NT2/D1 (cell line): ENCODE results near the gene USB1.
"Not testable (repeated sequence)": the region's sequence is repeated elsewhere in the genome, so short reads cannot be mapped to it uniquely, and the experiment has no call there.

Experiments
- DNase-seq: peaks from one replicate; pipeline ENCODE4 v3.0.0-alpha.2; 2011; ENCODE audit warnings: low read depth, low spot score
- H3K27me3 ChIP-seq: 2 replicates; pipeline ENCODE4 v1.6.0; 2011; ENCODE audit warnings: mild to moderate bottlenecking; ENCODE audit not compliant: insufficient read length, insufficient read depth
- H3K36me3 ChIP-seq: 2 replicates; pipeline ENCODE4 v1.6.1; 2011; ENCODE audit warnings: mild to moderate bottlenecking, low read length, mixed read lengths; ENCODE audit not compliant: insufficient read depth, insufficient read length
- H3K4me1 ChIP-seq: 2 replicates; pipeline ENCODE4 v1.5.1; 2011; ENCODE audit not compliant: insufficient read depth, insufficient read length
- H3K4me3 ChIP-seq: 2 replicates; pipeline ENCODE4 v1.5.1; 2011; ENCODE audit warnings: low read depth; ENCODE audit not compliant: insufficient read length
- H3K9ac ChIP-seq: 2 replicates; pipeline ENCODE4 v1.6.0; 2011; ENCODE audit warnings: low read depth; ENCODE audit not compliant: insufficient read length
- H3K9me3 ChIP-seq: 2 replicates; pipeline ENCODE4 v1.5.1; 2011; ENCODE audit warnings: mild to moderate bottlenecking, low read length; ENCODE audit not compliant: insufficient read depth
- SUZ12 ChIP-seq: IDR thresholded peaks from 2 replicates; pipeline ENCODE4 v1.6.1; 2011; ENCODE audit not compliant: insufficient read length, insufficient read depth; ENCODE audit errors: extremely low read depth
- YY1 ChIP-seq: IDR thresholded peaks from 2 replicates; pipeline ENCODE4 v1.6.1; 2011; ENCODE audit not compliant: insufficient read length, insufficient read depth
- ZNF274 ChIP-seq: IDR thresholded peaks from 2 replicates; pipeline ENCODE4 v1.6.1; 2011; ENCODE audit warnings: mild to moderate bottlenecking, low read depth, low read length

Gene USB1

GRCh38 chr16:57999971-58000705, 1.1 kb upstream of the USB1 start, which contains the start of gene ZNF319:
Gene ZNF319, minus strand, starts transcription at chr16:58000672. Its CDS starts 2,407 bp downstream, at chr16:57998265.
- peaks cover 58% of the 10 kb centered on the region for H3K36me3 ChIP-seq
- DNase-seq, result no peak
- no peaks in the 10 kb centered on the region for H3K9me3 ChIP-seq
- peak within 1 kb of the TSS; percentile 95 for H3K9ac ChIP-seq
- peaks cover 29% of the 10 kb centered on the region for H3K4me1 ChIP-seq
- H3K4me3 ChIP-seq, result peak within 1 kb of the TSS; percentile 85
- H3K27me3 ChIP-seq, result no peaks in the 10 kb centered on the region
- TF ChIP-seq YY1, result no peak
- no peak for TF ChIP-seq SUZ12
- TF ChIP-seq ZNF274, result no peak

GRCh38 chr16:58001781-58002415, 691 bp downstream of the USB1 start:
- peaks cover 6% of the 10 kb centered on the region; the same call in 1 of the 2 replicates for H3K9me3 ChIP-seq
- peak overlapping the region; percentile 95 for H3K9ac ChIP-seq
- H3K4me3 ChIP-seq, result peak overlapping the region; percentile 85
- peaks cover 49% of the 10 kb centered on the region for H3K36me3 ChIP-seq
- H3K27me3 ChIP-seq, result no peaks in the 10 kb centered on the region
- peaks cover 22% of the 10 kb centered on the region for H3K4me1 ChIP-seq
- DNase-seq, result no peak
- TF ChIP-seq YY1, result no peak
- TF ChIP-seq ZNF274, result no peak
- TF ChIP-seq SUZ12, result no peak

GRCh38 chr16:58002416-58002800, 1.2 kb downstream of the USB1 start:
- Histone ChIP-seq H3K27me3 (no peaks in the 10 kb centered on the region), H3K9ac (peak overlapping the region; percentile 95), H3K4me3 (no peak overlapping the region), H3K9me3 (peaks cover 6% of the 10 kb centered on the region; the same call in 1 of the 2 replicates), H3K36me3 (peaks cover 48% of the 10 kb centered on the region), H3K4me1 (peaks cover 22% of the 10 kb centered on the region)
- TF ChIP-seq YY1 (no peak), SUZ12 (no peak), ZNF274 (no peak)
- DNase-seq, result no peak

- Histone ChIP-seq H3K9me3 (peaks cover 6% of the 10 kb centered on the region; the same call in 1 of the 2 replicates), H3K4me3 (no peak overlapping the region), H3K9ac (no peak overlapping the region), H3K36me3 (peaks cover 43% of the 10 kb centered on the region), H3K4me1 (peaks cover 19% of the 10 kb centered on the region), H3K27me3 (no peaks in the 10 kb centered on the region)
- DNase-seq, result no peak
- TF ChIP-seq YY1 (no peak), SUZ12 (no peak), ZNF274 (no peak)
Measured at GRCh38 chr16:58002936-58003335, 1.7 kb downstream of the USB1 start.

GRCh38 chr16:58004736-58005135, 3.5 kb downstream of the USB1 start:
- not testable (repeated sequence) for H3K4me3 ChIP-seq, H3K9ac ChIP-seq, H3K4me1 ChIP-seq, DNase-seq, H3K9me3 ChIP-seq, H3K27me3 ChIP-seq
- H3K36me3 ChIP-seq, result peaks cover 48% of the 10 kb centered on the region

GRCh38 chr16:58009856-58010416, 8.7 kb downstream of the USB1 start:
- no peak for DNase-seq
- Histone ChIP-seq H3K36me3 (peaks cover 57% of the 10 kb centered on the region), H3K27me3 (no peaks in the 10 kb centered on the region), H3K9ac (no peak overlapping the region), H3K4me3 (no peak overlapping the region), H3K9me3 (peaks cover 6% of the 10 kb centered on the region; the same call in 1 of the 2 replicates), H3K4me1 (peaks cover 16% of the 10 kb centered on the region)
- no peak for TF ChIP-seq SUZ12
- TF ChIP-seq YY1, result no peak
- TF ChIP-seq ZNF274, result no peak

GRCh38 chr16:58010886-58011285, 9.7 kb downstream of the USB1 start:
- DNase-seq, result no peak
- peaks cover 60% of the 10 kb centered on the region for H3K36me3 ChIP-seq

More at GRCh38 chr16:58010886-58011285, 9.7 kb downstream of the USB1 start:
- H3K4me3 ChIP-seq, result no peak overlapping the region
- H3K4me1 ChIP-seq, result peaks cover 16% of the 10 kb centered on the region
- TF ChIP-seq ZNF274 (no peak), SUZ12 (no peak), YY1 (no peak)
- peaks cover 6% of the 10 kb centered on the region; the same call in 1 of the 2 replicates for H3K9me3 ChIP-seq
- H3K27me3 ChIP-seq, result no peaks in the 10 kb centered on the region
- no peak overlapping the region for H3K9ac ChIP-seq
